K562 (cell line): ENCODE measurements around the gene U2AF1L4. TPM values are rescaled to one million over a fixed set of nuclear protein-coding genes. Genes with fewer than 3 reads are reported as not detected.

Source experiments
- ASH1L ChIP-seq: fragments of 450-650 bp; IDR thresholded peaks from 2 replicates; pipeline ENCODE4 v1.6.1; 2018; ENCODE audit warnings: borderline replicate concordance, mild to moderate bottlenecking, low read depth; ENCODE audit not compliant: partially characterized antibody
- CBX5 ChIP-seq: IDR thresholded peaks from 2 replicates; pipeline ENCODE4 v1.6.1; 2014; ENCODE audit warnings: low read depth, borderline replicate concordance
- ELK3 ChIP-seq: fragments of 450-650 bp; formaldehyde crosslinking; IDR thresholded peaks from 2 replicates; pipeline ENCODE4 v1.4.0; 2020; ENCODE audit warnings: mild to moderate bottlenecking
- FOXK1 ChIP-seq: sonication (generic); formaldehyde crosslinking; IDR thresholded peaks from 2 replicates; pipeline ENCODE4 v1.8.0; 2022; ENCODE audit warnings: missing genetic modification reagents, mild to moderate bottlenecking, borderline replicate concordance
- MIER1 ChIP-seq: fragments of 450-650 bp; IDR thresholded peaks from 2 replicates; pipeline ENCODE4 v1.6.1; 2016; ENCODE audit warnings: antibody characterized with exemption, mild to moderate bottlenecking, low read depth
- STAT6 ChIP-seq: sonication (generic); formaldehyde crosslinking; IDR thresholded peaks from 2 replicates; pipeline ENCODE4 v1.8.1; 2023; ENCODE audit warnings: mild to moderate bottlenecking, missing genetic modification reagents
- TAF15 ChIP-seq: fragments of 200-400 bp; formaldehyde crosslinking; IDR thresholded peaks from 2 replicates; pipeline ENCODE4 v1.6.1; 2017; ENCODE audit warnings: mild to moderate bottlenecking, low read depth, low read length, moderate library complexity
- TEAD2 ChIP-seq: fragments of 450-650 bp; IDR thresholded peaks from 2 replicates; pipeline ENCODE4 v1.6.1; 2016; ENCODE audit warnings: missing genetic modification characterization, control low read depth, missing compliant biosample characterization
- TOE1 ChIP-seq, 2 experiments: fragments of 450-650 bp in 1 of 2; sonication (generic) in 1 of 2; formaldehyde crosslinking in 1 of 2; IDR thresholded peaks; 2 replicates each; pipeline versions ENCODE4 v1.7.1 to v1.8.0; 2016 to 2022; ENCODE audit warnings: borderline replicate concordance in 2 of 2, mild to moderate bottlenecking in 2 of 2, antibody characterized with exemption in 1 of 2, inconsistent platforms in 1 of 2, low read depth in 1 of 2, missing genetic modification reagents in 1 of 2, moderate library complexity in 1 of 2
- ZBTB9 ChIP-seq: fragments of 450-650 bp; formaldehyde crosslinking; IDR thresholded peaks from 2 replicates; pipeline ENCODE4 v1.4.0; 2020; ENCODE audit warnings: mild to moderate bottlenecking, moderate library complexity
- ZNF408 ChIP-seq: fragments of 250-450 bp; sonication (Bioruptor Pico); IDR thresholded peaks from 2 replicates; pipeline ENCODE4 v1.4.0; 2020; ENCODE audit warnings: low read depth, mild to moderate bottlenecking, moderate library complexity
- ZNF518B ChIP-seq: fragments of 250-450 bp; sonication (Bioruptor Pico); IDR thresholded peaks from 2 replicates; pipeline ENCODE4 v1.5.0; 2021; ENCODE audit warnings: mild to moderate bottlenecking, moderate library complexity
- ZNF57 ChIP-seq: fragments of 450-650 bp; formaldehyde crosslinking; IDR thresholded peaks from 2 replicates; pipeline ENCODE4 v1.4.0; 2020; ENCODE audit warnings: mild to moderate bottlenecking, moderate library complexity
- ZSCAN32 ChIP-seq: fragments of 450-650 bp; formaldehyde crosslinking; IDR thresholded peaks from 2 replicates; pipeline ENCODE4 v1.4.0; 2020; ENCODE audit warnings: mild to moderate bottlenecking, moderate library complexity
- polyA plus RNA-seq, 8 experiments: library from polyadenylated mRNA; depleted of rRNA in 4 of 8; stranded (reverse) in 5 of 8; unstranded in 3 of 8; fragments of >200 nt; fragmentation: Nextera tagmentation in 2 of 8; fragmentation: Illumina TruSeq in 1 of 8; extraction: Ambion mirVana in 2 of 8; extraction: Trizol in 1 of 8; gene quantifications; 2 replicates each; pipeline versions ENCODE4 v1.2.1 to v1.2.3, GENCODE V29; 2011 to 2014; ENCODE audit warnings: inconsistent platforms in 1 of 8, missing spikeins in 1 of 8
- total RNA-seq, 7 experiments: library from RNA; depleted of rRNA in 6 of 7; stranded (reverse); fragments of >200 nt in 6 of 7; fragmentation: Illumina TruSeq in 2 of 7; extraction: Trizol in 2 of 7; gene quantifications; 2 replicates each; pipeline versions ENCODE4 v1.2.1 to v1.2.3, GENCODE V29; 2011 to 2021; ENCODE audit warnings: low replicate concordance in 1 of 7

Gene U2AF1L4
- total and polyA plus RNA-seq, 9 of the 15 experiments (the other 6 are each of a cell fraction or from before 2014, with no cell fraction given): 8.4 to 19.5 (median 12.6) TPM

- TF ChIP-seq ZBTB9 (CRISPR knock-in tag) (peak; percentile 79; the same call in 1 of the 2 replicates), CBX5 (no peak), MIER1 (no peak; the same call in 1 of the 2 replicates), ZNF57 (no peak), TEAD2 (no peak), FOXK1 (CRISPR knock-in tag) (no peak), STAT6 (CRISPR knock-in tag) (no peak), TOE1 (IDR thresholded peaks at IDR 0.05; ENCODE audit: borderline replicate concordance) (peak; percentile 54; the same call in 1 of the 2 replicates), TOE1 (CRISPR knock-in tag; IDR thresholded peaks at IDR 0.05; ENCODE audit: borderline replicate concordance, low read depth) (0 out of 2 replicates have a peak, but pooled peaks have one; percentile 62), ASH1L (no peak), ZSCAN32 (no peak), TAF15 (no peak), ZNF518B (CRISPR knock-in tag) (no peak), ZNF408 (CRISPR knock-in tag) (no peak), ELK3 (CRISPR knock-in tag) (no peak)
Measured at GRCh38 chr19:35716801-35717664, 28.2 kb downstream of the U2AF1L4 start (continued).
